Measurements from ENCODE around the gene CHST4. TPM values are rescaled to one million over a fixed set of nuclear protein-coding genes. Genes with fewer than 3 reads are reported as not detected.

The CHST4 gene
- total and polyA plus RNA-seq, 2 donors (not counting 3 experiments of a cell fraction or from before 2014, with no cell fraction given): not detected

- BruUV-seq (replicated peaks): no TSS peak
- ChIA-PET POLR2A (interaction anchor here (0.6 kb wide), 1 partner anchor 26 kb away, joined by 3 read pairs; no protein-coding TSS in a partner anchor), CTCF (no interaction called here)
- Histone ChIP-seq H3K27ac (ENCODE audit: insufficient read depth, low read depth, low read length) (no peak overlapping the region), H4K20me1 (replicated peaks; ENCODE audit: control insufficient read depth, extremely low read depth, insufficient read depth, low read length) (no peaks in the 10 kb centered on the region), H3K79me2 (ENCODE audit: control insufficient read depth, insufficient read depth, low read length) (no peaks in the 10 kb centered on the region), H3K9me3 (replicated peaks; ENCODE audit: control insufficient read depth, insufficient read depth, low read length) (no peaks in the 10 kb centered on the region), H3K4me3 (replicated peaks in 1 of 3; ENCODE audit: insufficient read depth in 1 of 3, low read depth in 1 of 3, low read length in 3 of 3) (no peak overlapping the region), H2AFZ (ENCODE audit: low read depth, low read length) (no peak overlapping the region), H3K9me1 (replicated peaks; ENCODE audit: control insufficient read depth, extremely low read depth, insufficient read depth, low read length) (no peaks in the 10 kb centered on the region), H3K27me3 (ENCODE audit: control insufficient read depth in 2 of 2, insufficient read depth in 2 of 2, low read length in 2 of 2) (peaks cover 9 to 12% of the 10 kb centered on the region in 2 experiments), H3K9ac (replicated peaks; ENCODE audit: extremely low read depth, insufficient read depth, low read length) (no peak overlapping the region), H3K4me2 (ENCODE audit: insufficient read depth, low read length) (no peak overlapping the region), H3K36me3 (ENCODE audit: control insufficient read depth in 2 of 2, extremely low read depth in 1 of 2, insufficient read depth in 2 of 2, low read length in 2 of 2) (no peaks in the 10 kb centered on the region), H3K4me1 (ENCODE audit: control insufficient read depth, extremely low read depth, insufficient read depth, low read length) (no peaks in the 10 kb centered on the region)
- DNase-seq (ENCODE audit: low read depth, low spot score): no peak
- dilution Hi-C loops (cut with MboI; ENCODE audit: extremely low pct_ligation_motif_present, low sequenced_read_pairs) (no loop called here), intact Hi-C loops (cut with micrococcal nuclease) (no loop called here)
- TF ChIP-seq GATA2 (IDR thresholded peaks at IDR 0.05; ENCODE audit: insufficient read depth, insufficient read length, low read depth, low read length) (no peak), MYC (IDR thresholded peaks at IDR 0.05; ENCODE audit: low read depth, low read length) (no peak), POLR2AphosphoS5 (IDR thresholded peaks at IDR 0.05; ENCODE audit: insufficient read depth, low read depth, low read length) (no peak), JUN (IDR thresholded peaks at IDR 0.05; ENCODE audit: borderline replicate concordance, insufficient read depth, insufficient read length, low read depth) (no peak), POLR2A (IDR thresholded peaks at IDR 0.05; ENCODE audit: low read depth, low read length) (no peak), FOS (IDR thresholded peaks at IDR 0.05; ENCODE audit: borderline replicate concordance, insufficient read depth, low read length) (no peak), MAX (IDR thresholded peaks at IDR 0.05; ENCODE audit: insufficient read depth, insufficient read length) (no peak), EZH2 (IDR thresholded peaks at IDR 0.05; ENCODE audit: borderline replicate concordance, low read depth, low read length, severe bottlenecking) (no peak)
- TF ChIP-seq, protein P1, sequence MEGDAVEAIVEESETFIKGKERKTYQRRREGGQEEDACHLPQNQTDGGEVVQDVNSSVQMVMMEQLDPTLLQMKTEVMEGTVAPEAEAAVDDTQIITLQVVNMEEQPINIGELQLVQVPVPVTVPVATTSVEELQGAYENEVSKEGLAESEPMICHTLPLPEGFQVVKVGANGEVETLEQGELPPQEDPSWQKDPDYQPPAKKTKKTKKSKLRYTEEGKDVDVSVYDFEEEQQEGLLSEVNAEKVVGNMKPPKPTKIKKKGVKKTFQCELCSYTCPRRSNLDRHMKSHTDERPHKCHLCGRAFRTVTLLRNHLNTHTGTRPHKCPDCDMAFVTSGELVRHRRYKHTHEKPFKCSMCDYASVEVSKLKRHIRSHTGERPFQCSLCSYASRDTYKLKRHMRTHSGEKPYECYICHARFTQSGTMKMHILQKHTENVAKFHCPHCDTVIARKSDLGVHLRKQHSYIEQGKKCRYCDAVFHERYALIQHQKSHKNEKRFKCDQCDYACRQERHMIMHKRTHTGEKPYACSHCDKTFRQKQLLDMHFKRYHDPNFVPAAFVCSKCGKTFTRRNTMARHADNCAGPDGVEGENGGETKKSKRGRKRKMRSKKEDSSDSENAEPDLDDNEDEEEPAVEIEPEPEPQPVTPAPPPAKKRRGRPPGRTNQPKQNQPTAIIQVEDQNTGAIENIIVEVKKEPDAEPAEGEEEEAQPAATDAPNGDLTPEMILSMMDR (IDR thresholded peaks at IDR 0.05; ENCODE audit: extremely low read depth in 1 of 2, insufficient read depth in 1 of 2, low read depth in 1 of 2, low read length in 2 of 2): no peak
- no peak for FAIRE-seq
These were observed 1.4 kb upstream of the CHST4 start for GRCh38 chr16:71524566-71525553.
